ENCODE results near the gene ACADVL. TPM values are rescaled to one million over a fixed set of nuclear protein-coding genes. Genes with fewer than 3 reads are reported as not detected.

The ACADVL gene
- total and polyA plus RNA-seq, 2 experiments from 2014 or later = 441 to 453 TPM

- Histone ChIP-seq H3K27ac (peak overlapping the region; percentile 99; the same call in 1 of the 2 replicates), H3K27me3 (replicated peaks; ENCODE audit: insufficient read depth) (no peaks in the 10 kb centered on the region), H3K79me2 (ENCODE audit: insufficient read depth) (peaks cover 88% of the 10 kb centered on the region), H3K9ac (peak overlapping the region; percentile 96), H2AFZ (no peak overlapping the region), H3K36me3 (ENCODE audit: low read depth) (peaks cover 14% of the 10 kb centered on the region), H4K20me1 (ENCODE audit: insufficient read depth) (no peaks in the 10 kb centered on the region), H3K9me3 (ENCODE audit: low read depth) (no peaks in the 10 kb centered on the region), H3K4me1 (ENCODE audit: insufficient read depth) (peaks cover 13% of the 10 kb centered on the region), H3K4me3 (peak overlapping the region; percentile 97), H3K4me2 (ENCODE audit: unreplicated experiment) (peak overlapping the region; percentile 92), H3K9me2 (ENCODE audit: insufficient read depth) (no peaks in the 10 kb centered on the region), H3F3A (ENCODE audit: insufficient read depth) (peaks cover 6% of the 10 kb centered on the region; the same call in 1 of the 2 replicates)
- TF ChIP-seq EZH2phosphoT487 (IDR thresholded peaks at IDR 0.05; ENCODE audit: insufficient read depth, low read depth) (no peak), EZH2 (IDR thresholded peaks at IDR 0.05; ENCODE audit: insufficient read depth, poor library complexity, severe bottlenecking) (no peak)
- no peak for DNase-seq
- in situ Hi-C loops (cut with MboI) = no loop called here
- 95 to 96% methylated on average over 7 of the region's 7 CpGs for WGBS, 2 experiments (ENCODE audit: low coverage in 1 of 2, low lambda C conversion rate in 2 of 2, missing lambda C conversion rate in 2 of 2)
Observed at GRCh38 chr17:7249830-7250229, 30.1 kb downstream of the ACADVL start.

DNA sequence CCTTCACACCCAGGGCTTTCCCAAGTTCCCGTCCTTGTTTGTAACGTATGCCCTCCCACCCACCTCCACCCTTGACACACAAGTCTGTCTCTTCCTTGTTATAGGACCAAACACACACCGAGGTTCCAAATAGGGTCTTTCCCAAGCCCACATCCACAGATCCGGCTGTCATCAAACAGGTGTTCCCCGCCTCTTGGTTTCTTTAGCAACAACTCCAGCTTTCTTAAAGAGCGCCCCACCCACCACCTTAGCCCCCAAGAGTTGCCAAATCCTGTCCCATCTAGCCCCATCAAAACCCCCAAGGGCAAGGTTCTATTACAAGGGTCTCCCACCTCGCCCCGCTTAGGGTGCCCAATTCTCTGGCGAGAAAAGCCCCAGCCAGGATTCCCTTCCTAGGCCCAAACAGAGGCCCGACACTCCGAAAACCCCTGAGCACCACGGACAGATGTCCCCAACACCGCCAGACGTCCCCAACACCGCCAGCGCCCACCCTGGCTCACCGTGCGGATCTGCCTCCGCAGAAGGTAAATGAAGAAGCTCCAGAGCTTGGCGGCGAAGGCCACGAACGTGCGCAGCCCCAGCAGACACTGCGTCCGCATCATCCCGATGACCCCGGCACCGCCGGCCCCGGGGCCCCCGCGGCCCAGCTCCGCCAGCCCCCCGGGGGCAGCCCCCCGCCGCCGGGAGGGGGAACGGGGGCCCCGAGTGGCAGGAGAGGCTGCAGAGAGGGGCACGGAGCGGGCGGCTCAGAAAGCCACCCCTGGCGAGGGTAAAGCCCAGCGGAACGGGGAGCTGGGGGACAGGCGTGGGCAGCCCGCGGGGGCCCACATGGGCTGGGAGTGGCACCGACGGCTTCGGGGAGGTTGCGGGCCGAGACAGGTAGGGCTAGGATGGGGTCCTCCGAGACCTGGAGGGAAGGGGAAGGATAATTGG is 31.2 kb downstream of the ACADVL start:
- H3K9me2 ChIP-seq (ENCODE audit: insufficient read depth) = no peaks in the 10 kb centered on the region
- H3F3A ChIP-seq (ENCODE audit: insufficient read depth) = peaks cover 4% of the 10 kb centered on the region; the same call in 1 of the 2 replicates
- peak overlapping the region; percentile 96 for H3K9ac ChIP-seq
- H3K9me3 ChIP-seq (ENCODE audit: low read depth) = no peaks in the 10 kb centered on the region
- H3K27ac ChIP-seq = peak overlapping the region; percentile 99
- no peaks in the 10 kb centered on the region for H3K27me3 ChIP-seq (replicated peaks; ENCODE audit: insufficient read depth)
- 0 to 1% methylated on average over 32 to 55 of the region's 55 CpGs for WGBS, 2 experiments (ENCODE audit: low coverage in 1 of 2, low lambda C conversion rate in 2 of 2, missing lambda C conversion rate in 2 of 2)
- in situ Hi-C loops (cut with MboI) = no loop called here
- H3K79me2 ChIP-seq (ENCODE audit: insufficient read depth) = peaks cover 84% of the 10 kb centered on the region
- H2AFZ ChIP-seq = peak overlapping the region; percentile 34
- H3K36me3 ChIP-seq (ENCODE audit: low read depth) = peaks cover 12% of the 10 kb centered on the region
- no peaks in the 10 kb centered on the region for H4K20me1 ChIP-seq (ENCODE audit: insufficient read depth)
- peak overlapping the region; percentile 97 for H3K4me3 ChIP-seq
- peak overlapping the region; percentile 92 for H3K4me2 ChIP-seq (ENCODE audit: unreplicated experiment)
- peaks cover 13% of the 10 kb centered on the region for H3K4me1 ChIP-seq (ENCODE audit: insufficient read depth)
- DNase-seq = peak; percentile 37
- TF ChIP-seq EZH2phosphoT487 (IDR thresholded peaks at IDR 0.05; ENCODE audit: insufficient read depth, low read depth) (no peak), EZH2 (IDR thresholded peaks at IDR 0.05; ENCODE audit: insufficient read depth, poor library complexity, severe bottlenecking) (no peak)

DNA sequence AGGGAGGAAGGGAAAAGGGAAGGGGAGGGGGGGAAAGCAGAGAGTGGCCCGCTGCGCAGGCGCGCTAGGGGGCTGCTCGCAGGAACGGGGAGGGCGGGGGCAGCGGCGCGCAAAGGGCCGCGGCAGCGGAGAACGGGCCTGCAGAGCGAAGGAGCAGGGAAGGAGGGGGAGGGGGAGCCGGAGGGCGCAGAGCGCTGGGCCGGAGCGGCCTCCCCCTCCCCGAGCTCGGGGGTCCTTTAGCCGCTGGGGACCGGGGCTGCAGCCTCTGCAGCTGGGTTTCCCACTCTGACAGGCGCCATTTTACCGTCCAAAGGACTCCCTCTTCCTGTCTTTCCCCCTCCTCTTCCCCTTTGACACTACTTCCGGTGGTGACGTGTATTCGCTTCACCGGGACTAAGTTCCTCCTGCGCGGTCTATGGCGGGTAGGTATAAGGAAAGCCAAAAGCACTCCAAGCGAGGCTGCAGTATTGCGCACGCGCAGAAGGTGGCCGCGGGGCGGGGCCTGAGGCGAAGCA is 32.0 kb downstream of the ACADVL start, which contains the start of gene CTDNEP1:
TSS of gene CTDNEP1 (minus strand) at position 74 of the 515 bp plus-strand sequence. CDS start 438 bp downstream, outside the sequence.
- H3K79me2 ChIP-seq (ENCODE audit: insufficient read depth) = peaks cover 77% of the 10 kb centered on the region
- H2AFZ ChIP-seq = peak within 1 kb of the TSS; percentile 89
- H3K36me3 ChIP-seq (ENCODE audit: low read depth) = peaks cover 20% of the 10 kb centered on the region
- no peaks in the 10 kb centered on the region for H4K20me1 ChIP-seq (ENCODE audit: insufficient read depth)
- WGBS, 2 experiments (ENCODE audit: low coverage in 1 of 2, low lambda C conversion rate in 2 of 2, missing lambda C conversion rate in 2 of 2) = 0 to 2% methylated on average over 24 to 41 of the region's 41 CpGs
- no peaks in the 10 kb centered on the region for H3K9me2 ChIP-seq (ENCODE audit: insufficient read depth)
- peak within 1 kb of the TSS; percentile 99 for H3K27ac ChIP-seq
- H3K9ac ChIP-seq = peak within 1 kb of the TSS; percentile 96
- in situ Hi-C loops (cut with MboI) = no loop called here
- H3K4me1 ChIP-seq (ENCODE audit: insufficient read depth) = peaks cover 13% of the 10 kb centered on the region
- peak within 1 kb of the TSS; percentile 97 for H3K4me3 ChIP-seq
- H3F3A ChIP-seq (ENCODE audit: insufficient read depth) = peaks cover 4% of the 10 kb centered on the region; the same call in 1 of the 2 replicates
- no peaks in the 10 kb centered on the region for H3K9me3 ChIP-seq (ENCODE audit: low read depth)
- TF ChIP-seq EZH2phosphoT487 (IDR thresholded peaks at IDR 0.05; ENCODE audit: insufficient read depth, low read depth) (no peak), EZH2 (IDR thresholded peaks at IDR 0.05; ENCODE audit: insufficient read depth, poor library complexity, severe bottlenecking) (no peak)
- peak within 1 kb of the TSS; percentile 94 for H3K4me2 ChIP-seq (ENCODE audit: unreplicated experiment)
- peak; percentile 99 for DNase-seq
- no peaks in the 10 kb centered on the region for H3K27me3 ChIP-seq (replicated peaks; ENCODE audit: insufficient read depth)

DNA sequence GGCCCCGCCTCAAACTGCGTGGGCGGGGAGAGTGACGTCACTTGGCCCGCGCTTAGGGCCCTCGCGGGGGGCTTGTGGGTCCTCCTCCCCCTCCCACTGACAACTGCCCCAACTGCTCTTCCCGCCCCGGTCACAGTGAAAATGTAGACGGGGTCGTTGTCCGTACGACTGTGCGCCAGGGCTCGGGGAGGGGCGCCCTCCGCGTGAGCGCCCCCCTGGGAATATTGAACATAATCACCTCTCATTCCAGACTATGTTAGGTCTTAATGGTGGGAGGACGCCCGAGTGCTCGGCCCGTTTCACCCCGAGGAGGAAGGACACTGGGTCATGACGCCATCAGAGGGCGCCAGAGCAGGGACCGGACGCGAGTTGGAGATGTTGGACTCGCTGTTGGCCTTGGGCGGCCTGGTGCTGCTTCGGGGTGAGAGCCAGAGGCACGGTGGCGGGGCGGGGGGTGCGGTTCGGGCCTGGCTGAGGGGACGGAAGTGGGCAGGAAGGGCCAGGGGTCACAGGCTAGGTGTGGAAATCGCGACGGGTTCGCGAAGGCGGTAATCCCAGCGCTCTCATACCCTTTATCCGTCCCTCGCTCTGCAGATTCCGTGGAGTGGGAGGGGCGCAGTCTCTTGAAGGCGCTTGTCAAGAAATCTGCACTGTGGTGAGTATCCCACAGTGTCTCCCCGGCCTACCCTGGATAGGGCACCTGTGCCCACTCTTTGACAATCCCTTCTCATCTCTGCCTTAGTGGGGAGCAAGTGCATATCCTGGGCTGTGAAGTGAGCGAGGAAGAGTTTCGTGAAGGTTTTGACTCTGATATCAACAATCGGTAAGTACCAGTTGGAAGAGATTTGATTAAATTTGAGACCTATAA is 32.7 kb downstream of the ACADVL start, which contains the start of gene ELP5:
TSS of gene ELP5 (plus strand) at position 40 of the 868 bp plus-strand sequence. CDS start at position 376, 336 bp downstream.
- peak; percentile 95 for DNase-seq
- 3 to 4% methylated on average over 48 to 55 of the region's 55 CpGs for WGBS, 2 experiments (ENCODE audit: low coverage in 1 of 2, low lambda C conversion rate in 2 of 2, missing lambda C conversion rate in 2 of 2)
- Histone ChIP-seq H3K9ac (peak within 1 kb of the TSS; percentile 96), H3K36me3 (ENCODE audit: low read depth) (peaks cover 22% of the 10 kb centered on the region), H3K9me3 (ENCODE audit: low read depth) (no peaks in the 10 kb centered on the region), H4K20me1 (ENCODE audit: insufficient read depth) (no peaks in the 10 kb centered on the region), H2AFZ (peak within 1 kb of the TSS; percentile 89), H3K27me3 (replicated peaks; ENCODE audit: insufficient read depth) (no peaks in the 10 kb centered on the region), H3K4me3 (peak within 1 kb of the TSS; percentile 97), H3K9me2 (ENCODE audit: insufficient read depth) (no peaks in the 10 kb centered on the region), H3K4me1 (ENCODE audit: insufficient read depth) (peaks cover 13% of the 10 kb centered on the region), H3K79me2 (ENCODE audit: insufficient read depth) (peaks cover 70% of the 10 kb centered on the region), H3K27ac (peak within 1 kb of the TSS; percentile 99), H3K4me2 (ENCODE audit: unreplicated experiment) (peak within 1 kb of the TSS; percentile 94), H3F3A (ENCODE audit: insufficient read depth) (peaks cover 4% of the 10 kb centered on the region; the same call in 1 of the 2 replicates)
- no peak for TF ChIP-seq EZH2phosphoT487 (IDR thresholded peaks at IDR 0.05; ENCODE audit: insufficient read depth, low read depth)
- no peak for TF ChIP-seq EZH2 (IDR thresholded peaks at IDR 0.05; ENCODE audit: insufficient read depth, poor library complexity, severe bottlenecking)
- in situ Hi-C loops (cut with MboI) = no loop called here
